RKO (cell line): Measurements from ENCODE around the gene FAM110D.

Experiments
- DNase-seq: peaks from one replicate; pipeline ENCODE4 v3.0.0-alpha.2; 2016; ENCODE audit warnings: low spot score

FAM110D gene

DNA sequence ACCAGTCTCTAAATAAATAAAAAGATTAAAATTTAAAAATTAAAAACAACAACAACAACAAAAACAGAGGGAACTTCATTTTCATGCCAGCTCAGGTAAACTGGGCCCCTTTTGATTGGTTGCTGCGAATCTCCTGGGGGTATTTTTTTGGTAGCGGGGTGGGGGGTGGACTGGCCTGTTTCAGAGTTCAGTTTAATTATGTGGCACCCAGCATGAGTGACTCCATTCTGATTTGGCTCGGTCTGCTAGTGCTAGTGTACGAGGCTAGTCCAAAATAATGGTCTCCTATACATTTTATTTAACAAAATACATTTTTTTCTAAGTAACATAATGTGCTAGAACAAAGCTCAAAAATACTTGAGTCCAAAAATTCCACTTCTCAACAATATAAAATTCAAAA lies 29.1 kb upstream of the FAM110D start:
- no peak for DNase-seq

DNA sequence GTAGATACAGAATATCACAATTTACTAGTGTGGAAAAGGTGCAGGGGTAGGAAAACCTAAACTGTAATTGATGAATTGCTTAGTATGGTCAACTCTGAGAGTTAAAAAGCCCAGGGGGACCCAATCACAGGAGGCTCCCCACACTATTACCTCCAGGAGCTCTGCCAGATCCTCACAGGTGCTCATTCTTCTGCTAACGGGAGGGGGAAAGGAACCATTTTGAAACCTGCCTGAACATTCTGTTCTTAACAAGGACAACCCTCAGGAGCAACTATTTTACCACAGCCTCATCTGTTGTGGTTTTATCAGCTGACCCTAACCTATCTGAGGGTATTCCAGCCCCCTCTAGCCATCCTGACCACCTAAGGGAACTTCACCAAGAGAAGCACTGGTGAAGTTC lies 28.2 kb upstream of the FAM110D start:
- no peak for DNase-seq

DNA sequence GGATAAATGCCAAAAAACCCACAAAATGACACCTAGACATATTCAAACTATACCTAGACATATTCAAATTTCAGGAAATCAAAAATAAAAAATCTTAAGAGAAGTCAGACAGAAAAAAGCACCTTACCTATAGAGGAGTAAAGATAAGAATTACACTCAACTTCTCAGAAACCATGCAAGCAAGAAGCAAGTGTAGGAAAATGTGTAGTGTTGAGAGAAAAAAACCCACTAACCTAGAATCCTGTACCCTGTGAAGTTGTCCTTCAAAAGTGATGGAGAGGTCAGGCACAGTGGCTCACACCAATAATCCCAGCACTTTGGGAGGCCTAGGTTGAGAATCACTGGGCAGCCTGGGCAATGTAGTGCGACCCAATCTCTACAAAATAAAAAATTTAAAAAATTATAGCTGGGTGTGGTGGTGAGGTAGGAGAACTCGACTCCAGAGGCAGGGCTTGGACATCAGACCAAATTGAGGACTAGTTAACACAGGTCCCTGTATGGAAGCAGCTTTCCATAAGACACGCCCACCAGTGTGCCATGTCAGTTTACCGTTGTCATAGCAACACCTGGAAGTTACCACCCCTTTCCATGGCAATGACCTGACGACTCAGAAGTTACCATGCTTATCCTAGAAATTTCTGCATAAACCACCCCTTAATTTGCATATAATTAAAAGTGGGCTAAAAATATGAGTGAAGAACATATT lies 26.6 kb upstream of the FAM110D start:
- DNase-seq: peak; percentile 38

DNA sequence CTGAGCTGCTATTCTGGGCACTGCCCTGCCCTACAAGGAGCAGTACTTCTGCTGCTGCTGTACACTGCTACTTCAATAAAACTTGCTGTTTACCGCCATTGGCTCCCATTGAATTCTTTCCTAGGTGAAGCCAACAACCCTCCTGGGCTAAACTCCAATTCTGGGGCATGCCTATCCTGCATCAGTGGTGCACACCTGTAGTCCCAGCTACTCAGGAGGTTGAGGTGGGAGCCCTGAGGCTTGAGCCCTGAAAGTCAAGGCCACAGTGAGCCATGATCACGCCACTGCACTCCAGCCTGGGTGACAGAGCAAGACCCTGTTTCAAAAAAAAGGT lies 26.1 kb upstream of the FAM110D start:
- DNase-seq: no peak

DNA sequence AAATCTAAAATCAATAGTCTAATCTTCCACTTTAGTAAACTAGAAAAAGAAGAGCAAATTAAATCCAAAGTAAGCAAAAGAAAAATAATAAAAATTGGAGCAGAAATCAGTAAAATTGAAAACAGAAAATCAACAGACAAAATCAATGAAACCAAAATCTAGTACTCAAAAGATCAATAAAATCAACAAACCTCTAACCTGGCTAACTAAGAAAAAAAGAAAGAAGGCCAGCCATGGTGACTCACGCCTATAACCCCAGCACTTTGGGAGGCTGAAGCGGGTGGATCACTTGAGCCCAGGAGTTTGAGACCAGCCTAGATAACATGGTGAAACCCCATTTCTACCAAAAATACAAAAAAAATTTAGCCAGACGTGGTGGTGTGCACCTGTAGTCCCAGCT lies 24.4 kb upstream of the FAM110D start:
- DNase-seq: no peak

DNA sequence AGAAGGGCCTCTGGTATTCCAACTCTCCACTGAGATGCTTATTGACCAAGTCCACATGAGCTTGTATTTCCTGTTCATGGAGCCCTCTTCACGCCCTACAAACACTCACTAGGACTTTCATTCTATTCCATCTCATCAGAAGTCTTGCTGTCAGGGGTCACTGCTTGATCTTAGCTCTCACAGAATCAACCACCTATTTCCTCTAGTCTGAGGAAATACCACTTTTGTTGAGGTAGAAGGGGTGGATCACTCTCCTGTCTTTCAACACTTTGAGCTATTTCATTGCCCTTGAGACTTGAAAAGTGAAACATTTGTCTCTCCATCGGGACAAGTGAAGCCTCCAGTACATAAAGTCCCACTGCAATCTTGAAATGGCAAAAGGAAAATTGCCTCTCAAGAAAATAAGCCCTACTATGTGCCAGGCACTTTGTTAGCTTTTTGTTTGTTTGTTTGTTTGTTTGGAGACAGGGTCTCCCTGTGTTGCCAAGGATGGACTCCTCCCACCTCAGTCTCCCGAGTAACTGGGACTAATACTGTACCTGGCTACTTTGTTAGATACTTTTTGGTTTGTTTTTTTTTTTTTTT lies 19.8 kb upstream of the FAM110D start:
- no peak for DNase-seq

DNA sequence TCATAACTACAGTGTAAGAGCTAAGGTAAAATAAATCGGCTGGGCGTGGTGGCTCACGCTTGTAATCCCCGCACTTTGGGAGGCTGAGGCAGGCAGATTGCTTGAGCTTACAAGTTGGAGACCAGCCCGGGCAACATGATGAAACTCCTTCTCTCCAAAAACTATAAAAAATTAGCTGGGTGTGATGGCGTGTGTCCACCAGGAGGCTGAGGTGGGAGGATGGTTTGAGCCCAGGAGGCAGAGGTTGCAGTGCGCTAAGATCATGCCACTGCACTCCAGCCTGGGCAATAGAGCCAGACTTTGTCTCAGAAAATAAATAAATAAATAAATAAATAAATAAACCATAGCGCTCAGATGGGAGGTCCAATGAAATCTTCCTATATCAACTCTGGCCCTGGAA lies 16.7 kb upstream of the FAM110D start:
- DNase-seq: no peak

DNA sequence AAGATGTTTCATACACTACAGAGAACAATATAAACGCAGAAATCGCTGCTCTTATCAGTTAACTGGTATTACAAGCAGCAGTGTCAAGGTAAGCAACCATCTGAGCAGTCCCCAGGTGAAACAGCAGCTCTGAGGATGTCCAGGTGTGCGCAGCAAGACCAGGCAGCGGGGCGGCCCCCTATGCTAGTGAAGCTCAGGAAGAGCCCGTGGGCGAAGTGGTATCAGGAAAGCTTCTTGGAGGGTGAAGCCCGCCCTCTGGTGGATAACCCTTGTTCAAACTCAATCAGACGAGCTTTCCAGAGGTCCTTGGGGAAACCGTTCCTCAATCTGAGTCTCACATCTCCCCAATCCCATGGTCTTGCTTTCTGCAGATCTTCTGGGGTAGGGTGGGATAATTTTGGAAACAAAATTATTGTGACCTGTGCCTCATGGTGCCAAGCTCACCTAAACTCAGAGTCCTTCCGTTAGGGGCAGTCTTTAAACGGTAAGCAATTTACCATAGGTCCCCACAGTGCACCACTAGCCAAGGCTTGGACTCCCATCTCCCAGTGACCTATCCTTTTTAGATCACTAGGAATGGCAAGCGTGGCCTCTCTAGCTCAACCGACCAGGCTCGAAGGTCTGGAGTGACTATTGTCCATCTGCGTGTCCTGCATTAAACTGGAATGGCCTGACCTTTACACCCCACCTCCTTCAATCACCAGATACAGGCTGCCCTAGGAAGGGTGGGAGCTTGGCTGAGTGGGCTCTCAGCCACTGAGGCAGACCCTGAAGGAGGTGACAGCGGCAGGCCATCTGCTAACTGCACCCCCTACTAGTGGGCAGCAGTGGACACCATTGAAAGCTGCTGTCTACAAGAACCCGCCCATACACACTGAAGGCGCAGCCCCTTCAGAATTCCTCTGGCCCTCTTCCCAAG lies 13.6 kb upstream of the FAM110D start:
- peak; percentile 83 for DNase-seq

DNA sequence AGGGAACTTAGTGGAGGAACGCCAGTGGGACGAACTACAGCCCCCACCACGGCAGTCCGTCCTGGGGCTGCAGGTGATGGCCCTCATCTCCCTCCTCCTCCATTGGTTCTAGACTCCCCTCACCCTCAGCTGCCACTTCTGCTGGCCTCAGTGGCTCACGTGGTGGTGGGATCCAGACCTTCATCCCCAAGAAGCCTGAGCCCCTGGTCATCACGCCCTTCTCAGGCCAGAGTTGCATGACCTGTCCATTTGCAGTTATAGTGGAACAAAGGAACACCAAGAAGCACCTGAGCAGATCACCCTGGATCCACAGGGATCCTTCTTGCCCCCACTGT lies 13.0 kb upstream of the FAM110D start:
- no peak for DNase-seq

DNA sequence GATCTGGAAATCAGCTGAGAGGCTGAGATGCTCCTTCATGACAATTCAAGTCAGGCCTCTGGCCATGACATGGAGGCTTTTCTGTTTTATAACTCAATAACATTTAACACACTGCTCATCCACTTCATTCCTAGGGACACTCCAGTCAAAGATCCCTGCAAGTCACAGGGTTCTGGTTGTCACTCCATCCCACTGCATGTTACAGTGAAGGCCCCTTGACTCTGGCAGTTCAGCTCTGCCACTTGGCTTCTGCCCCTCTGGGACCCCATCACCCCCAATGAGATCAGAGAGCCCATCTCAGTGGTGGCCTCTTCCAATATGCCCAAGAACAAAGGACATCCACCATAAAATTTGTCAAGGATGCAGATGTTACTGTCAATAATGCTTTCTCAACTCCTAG lies 10.0 kb upstream of the FAM110D start:
- DNase-seq: no peak

DNA sequence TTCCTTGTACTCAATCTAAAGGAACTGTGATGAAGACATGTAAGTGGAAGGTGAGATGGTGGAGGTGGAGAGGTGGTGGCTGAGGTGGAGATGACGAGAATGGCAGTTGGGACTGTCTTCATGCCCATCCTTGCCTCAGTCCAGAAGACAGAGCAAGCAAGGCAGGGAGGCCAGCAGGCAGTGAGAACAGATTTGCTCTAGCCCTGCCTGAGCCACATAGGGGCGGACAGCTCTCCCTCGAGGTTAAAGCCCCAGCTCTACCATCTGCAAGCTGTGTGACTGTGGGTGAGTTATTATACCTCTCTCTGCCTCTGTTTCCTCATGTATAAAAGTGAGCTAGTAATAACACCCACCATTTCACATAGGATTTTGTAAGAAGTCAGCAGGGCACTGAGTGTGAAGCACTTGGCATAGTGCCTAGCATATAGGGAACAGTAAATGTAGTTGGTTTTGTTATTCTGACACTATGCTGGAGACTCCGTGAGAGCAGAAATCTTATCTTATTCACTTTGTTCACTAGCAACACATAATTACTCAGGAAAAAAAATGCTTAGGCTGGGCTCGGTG lies 4.8 kb upstream of the FAM110D start:
- no peak for DNase-seq

DNA sequence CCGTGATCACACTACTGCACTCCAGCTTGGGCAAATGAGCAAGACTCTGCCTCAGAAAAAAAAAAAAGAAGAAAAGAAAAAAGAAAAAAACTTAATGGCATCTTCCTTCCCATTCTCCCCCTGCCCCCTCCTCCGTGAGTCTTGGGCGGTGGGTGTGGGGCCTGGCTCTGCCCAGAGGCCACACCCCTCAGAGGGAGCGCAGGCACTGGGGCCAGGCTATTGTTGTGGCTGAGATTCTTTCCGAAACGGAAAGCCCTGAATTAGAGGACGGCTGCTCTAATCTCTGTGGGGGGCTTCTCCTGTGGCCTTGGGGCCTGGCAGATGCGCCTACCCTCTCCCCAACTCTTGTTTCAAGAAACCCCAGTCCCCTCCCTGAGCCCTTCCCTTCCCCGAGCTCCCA lies 4.1 kb upstream of the FAM110D start:
- no peak for DNase-seq

DNA sequence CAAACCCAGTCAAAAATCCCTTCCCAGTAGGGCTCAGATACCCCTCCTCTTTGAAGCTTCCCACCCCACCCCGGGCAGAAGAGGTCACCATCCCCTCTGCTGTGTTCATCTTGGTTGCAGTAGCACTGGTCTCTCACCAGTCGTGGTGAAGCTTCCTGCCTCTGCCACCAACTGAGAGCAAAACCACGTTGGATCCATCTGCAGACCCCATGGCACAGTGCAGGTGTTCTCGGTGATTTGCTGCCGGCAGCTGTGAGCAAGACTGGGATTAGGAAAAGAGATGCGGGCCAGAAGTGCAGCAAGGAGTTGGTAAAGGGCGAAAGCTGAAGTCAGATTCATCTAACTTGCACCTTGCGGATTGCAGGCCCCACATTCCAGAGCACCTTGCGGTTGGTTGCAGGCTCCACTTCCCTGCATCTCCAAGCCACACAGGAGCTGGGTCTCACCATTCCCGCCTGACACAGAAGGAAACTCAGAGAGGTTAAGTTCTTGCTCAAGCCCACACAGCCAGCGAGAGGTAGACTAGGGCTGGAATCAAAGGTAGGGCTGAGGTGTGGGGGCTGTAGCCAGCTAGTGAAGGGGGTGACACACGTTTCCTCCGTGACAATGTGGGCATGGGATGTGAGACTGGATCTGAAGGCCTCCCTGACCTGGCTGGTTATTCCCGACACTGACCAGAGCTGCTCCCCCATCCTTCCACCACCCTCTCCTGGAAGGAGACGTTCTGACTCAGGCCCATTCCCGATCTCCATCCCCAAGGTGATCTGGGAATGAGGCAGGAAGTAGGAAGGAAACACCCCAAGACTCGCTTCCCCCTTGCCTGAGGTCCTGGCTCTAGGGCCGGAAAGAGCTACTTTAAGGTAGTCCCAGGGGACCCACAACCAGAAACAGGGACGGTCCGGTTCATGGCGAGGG lies 3.3 kb upstream of the FAM110D start:
- DNase-seq: no peak

DNA sequence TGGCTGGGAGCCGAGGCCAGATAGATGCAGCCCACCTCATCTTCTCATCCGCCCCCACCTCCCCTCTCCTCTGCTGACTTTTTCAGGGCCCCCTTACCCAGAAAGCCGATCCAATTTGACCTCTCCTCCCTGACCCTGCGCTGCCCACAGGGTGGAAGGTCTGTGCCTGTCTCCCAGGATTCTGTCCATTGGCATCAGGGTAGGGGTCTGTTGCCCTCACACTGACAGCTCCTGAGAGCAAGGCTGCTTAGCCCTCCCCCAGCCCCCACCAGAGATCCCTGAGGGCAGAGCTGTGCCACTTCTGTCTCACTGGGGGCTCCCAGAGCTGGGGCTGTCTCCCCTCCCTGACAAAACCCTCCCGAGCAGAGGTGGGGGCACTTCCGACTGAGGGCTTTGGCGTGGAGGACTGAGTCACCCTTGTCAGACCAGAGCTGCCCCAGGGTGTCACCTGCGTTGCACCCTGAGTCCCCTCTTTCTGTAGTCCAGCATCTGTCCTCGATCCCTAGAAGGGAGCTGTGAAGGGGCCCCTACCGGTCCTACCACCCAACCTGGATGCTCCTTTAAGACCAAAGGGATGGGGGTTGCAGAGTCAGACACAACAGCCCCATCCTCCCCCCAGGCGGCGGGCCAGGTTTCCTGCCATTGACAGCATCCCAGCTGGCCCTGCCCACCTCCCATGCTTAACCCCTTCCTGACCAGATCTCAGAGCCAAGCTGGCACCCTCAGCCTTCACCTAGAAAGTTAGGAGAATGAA lies 2.4 kb upstream of the FAM110D start:
- DNase-seq: no peak

DNA sequence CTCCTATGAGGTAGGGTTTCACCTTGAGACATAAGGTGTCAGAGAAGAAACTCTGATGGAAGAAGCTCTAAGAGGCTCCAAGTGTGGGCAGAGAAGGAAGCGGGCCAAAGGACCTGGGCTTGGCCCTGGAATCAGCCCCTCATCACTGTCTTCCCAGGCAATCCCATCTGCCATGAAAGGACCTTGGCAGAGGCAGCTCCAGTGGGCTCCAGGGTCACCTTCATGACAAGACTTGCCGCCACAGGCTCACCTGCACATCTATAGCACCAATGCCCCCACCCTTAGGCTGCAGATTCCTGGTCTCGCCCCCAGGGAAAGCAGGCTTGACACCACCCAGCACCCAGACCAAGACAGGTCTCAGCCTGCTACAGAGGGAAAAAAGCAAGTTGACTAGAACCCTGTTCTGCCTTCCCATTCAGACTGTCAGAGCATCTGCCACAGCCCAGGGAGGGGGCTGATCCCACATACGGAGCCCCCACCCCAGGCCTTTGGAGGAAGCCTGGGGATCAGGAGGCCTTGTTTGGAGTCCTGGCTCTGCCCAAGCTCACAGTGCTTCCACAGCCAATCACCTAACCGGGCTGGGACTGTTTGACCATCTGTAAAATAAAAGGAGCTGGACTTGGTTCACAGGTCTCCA lies 490 bp upstream of the FAM110D start:
- DNase-seq: no peak

DNA sequence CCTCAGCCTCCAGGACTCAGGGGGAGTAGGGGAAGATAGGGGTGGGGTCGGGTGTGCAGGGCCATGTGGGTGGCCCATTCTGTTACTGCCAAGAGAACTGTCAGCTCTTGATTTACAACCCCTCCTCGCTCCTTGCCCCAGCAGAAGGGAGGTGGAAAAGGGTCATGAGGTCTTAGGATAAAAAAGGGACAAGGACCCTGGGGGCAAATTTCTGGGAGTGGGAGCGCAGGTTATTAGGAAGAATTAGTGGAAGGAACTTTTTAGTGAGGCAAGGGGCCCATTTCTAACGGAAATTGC lies 812 bp downstream of the FAM110D start:
- DNase-seq: no peak

DNA sequence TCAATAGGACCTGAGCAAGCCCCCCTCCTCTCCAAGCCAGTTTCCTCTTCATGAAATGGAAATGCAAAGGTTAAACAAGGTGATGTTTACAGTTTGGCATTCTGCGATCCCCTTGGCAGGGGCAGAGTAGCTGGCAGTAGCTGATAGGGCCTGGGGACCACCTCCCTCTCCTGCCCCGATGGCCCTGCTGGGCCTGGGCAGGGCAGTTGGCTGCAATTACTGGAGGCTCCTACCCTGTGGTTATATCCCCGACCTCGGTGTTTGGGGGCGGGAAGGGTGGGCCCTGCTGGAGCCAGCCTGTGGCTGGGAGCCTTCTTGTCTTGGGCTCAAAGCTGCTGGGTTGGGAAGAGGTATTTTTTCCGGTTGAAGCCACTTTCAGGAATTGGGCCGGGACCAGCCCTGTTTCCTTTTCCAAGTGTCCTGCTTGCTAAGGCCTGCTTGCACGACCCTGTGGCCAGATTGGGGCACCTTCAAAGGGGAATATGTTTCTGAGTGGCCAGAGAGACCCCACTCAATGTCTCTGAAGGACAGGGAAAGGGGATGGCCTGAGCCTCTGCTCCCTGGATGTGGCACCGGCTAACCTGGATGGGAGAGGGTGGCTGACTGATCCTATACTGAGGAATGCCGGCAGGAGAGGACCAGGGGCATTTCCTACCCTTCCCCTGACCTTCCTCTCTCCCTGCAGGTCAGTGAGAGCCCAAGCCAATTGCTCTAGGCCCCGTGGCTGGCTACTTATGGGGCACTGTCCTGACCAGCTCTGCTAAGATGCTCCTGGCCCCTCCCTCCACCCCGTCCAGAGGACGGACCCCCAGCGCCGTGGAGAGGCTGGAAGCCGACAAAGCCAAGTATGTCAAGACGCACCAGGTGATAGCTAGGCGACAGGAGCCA lies 1.9 kb downstream of the FAM110D start:
- no peak for DNase-seq

DNA sequence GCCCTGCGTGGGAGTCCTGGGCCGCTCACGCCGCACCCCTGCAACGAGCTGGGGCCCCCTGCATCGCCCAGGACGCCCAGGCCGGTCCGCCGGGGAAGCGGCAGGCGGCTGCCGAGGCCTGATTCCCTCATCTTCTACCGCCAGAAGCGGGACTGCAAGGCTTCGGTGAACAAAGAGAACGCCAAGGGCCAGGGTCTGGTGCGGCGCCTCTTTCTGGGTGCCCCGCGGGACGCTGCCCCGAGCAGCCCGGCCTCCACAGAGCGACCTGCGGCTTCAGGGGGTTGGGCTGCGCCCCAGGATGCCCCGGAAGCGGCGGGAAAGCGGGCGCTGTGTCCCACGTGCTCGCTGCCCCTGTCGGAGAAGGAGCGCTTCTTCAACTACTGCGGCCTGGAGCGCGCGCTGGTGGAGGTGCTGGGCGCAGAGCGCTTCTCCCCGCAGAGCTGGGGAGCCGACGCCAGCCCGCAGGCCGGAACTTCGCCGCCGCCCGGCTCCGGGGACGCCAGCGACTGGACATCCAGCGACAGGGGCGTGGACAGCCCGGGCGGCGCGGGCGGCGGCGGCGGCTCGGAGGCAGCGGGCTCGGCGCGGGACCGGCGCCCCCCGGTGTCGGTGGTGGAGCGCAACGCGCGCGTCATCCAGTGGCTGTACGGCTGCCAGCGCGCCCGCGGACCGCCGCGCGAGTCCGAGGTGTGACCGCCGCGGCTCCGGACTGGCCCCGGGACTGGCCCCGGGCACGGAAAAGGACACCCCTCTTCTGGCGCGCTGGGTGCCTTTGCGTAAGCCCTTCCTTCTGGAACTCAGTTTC lies 2.7 kb downstream of the FAM110D start:
- peak; percentile 60 for DNase-seq

DNA sequence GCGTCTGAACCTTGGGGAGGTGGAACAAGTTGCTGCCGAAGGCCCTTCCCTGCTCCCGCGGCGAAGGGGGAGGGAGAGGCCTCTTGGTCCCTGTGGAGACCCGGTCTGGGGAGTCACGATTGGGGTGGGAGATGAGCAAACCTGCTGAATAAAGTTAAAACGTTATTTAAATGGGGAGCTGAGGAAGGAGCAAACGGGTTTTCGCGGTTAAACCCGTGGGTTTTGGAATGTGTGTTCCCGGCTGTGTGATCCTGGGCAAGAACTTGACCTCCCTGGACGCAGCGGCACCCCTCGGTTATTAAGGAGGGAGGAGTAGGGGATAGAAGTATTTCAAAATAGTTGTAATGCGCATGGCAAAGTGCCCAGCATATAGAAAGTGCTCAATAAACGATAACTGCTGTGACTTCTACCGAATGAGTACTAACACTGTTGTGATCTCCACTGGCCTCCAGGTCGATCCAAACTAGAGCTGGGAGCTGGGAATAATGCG lies 3.4 kb downstream of the FAM110D start:
- peak; percentile 53 for DNase-seq
